Endothelial cell of umbilical vein (primary cell): Measurements from ENCODE around the gene DGKD. TPM values are rescaled to one million over a fixed set of nuclear protein-coding genes. Genes with fewer than 3 reads are reported as not detected.

Source experiments
- BruUV-seq: library from RNA; stranded (reverse); fragments of 400-500 nt; replicated peaks from 2 replicates; lab custom pipeline; 2021; lab: Mats Ljungman, UMichigan
- CTCF ChIA-PET: fragments of 300-600, 350-600 bp; sonication (Branson Sonifier 250); formaldehyde crosslinking; loops from one replicate; lab custom pipeline; 2021; ENCODE audit warnings: antibody characterized with exemption, inconsistent platforms; lab: Charles Lee
- POLR2A ChIA-PET: fragments of 300-600, 350-600 bp; sonication (Branson Sonifier 250); formaldehyde crosslinking; loops from one replicate; lab custom pipeline; 2021; ENCODE audit warnings: antibody characterized with exemption, inconsistent platforms; lab: Charles Lee
- DNase-seq: peaks from one replicate; pipeline ENCODE4 v3.0.0-alpha.2; 2011; ENCODE audit warnings: low read depth, low spot score
- FAIRE-seq: peaks from 2 replicates; lab custom pipeline; 2011; peaks lifted over from hg19 to GRCh38; lab: Jason Lieb, UNC
- H2AFZ ChIP-seq: 2 replicates; pipeline ENCODE4 v1.6.0; 2012; ENCODE audit warnings: low read depth, low read length, control low read depth, inconsistent platforms
- H3K27ac ChIP-seq: 2 replicates; pipeline ENCODE4 v1.5.1; 2011; ENCODE audit warnings: low read depth, mild to moderate bottlenecking, control low read depth, low read length, moderate library complexity; ENCODE audit not compliant: insufficient read depth
- H3K27me3 ChIP-seq, 2 experiments: 2 replicates each; pipeline versions ENCODE4 v1.6.0 to v1.6.1; 2011; ENCODE audit warnings: low read length in 2 of 2, mixed read lengths in 1 of 2; ENCODE audit not compliant: control insufficient read depth in 2 of 2, insufficient read depth in 2 of 2
- H3K36me3 ChIP-seq, 2 experiments: 2 replicates in 1 of 2; 3 replicates in 1 of 2; pipeline ENCODE4 v1.5.1; 2011; ENCODE audit warnings: low read length in 2 of 2, mild to moderate bottlenecking in 1 of 2, moderate library complexity in 1 of 2; ENCODE audit not compliant: control insufficient read depth in 2 of 2, insufficient read depth in 2 of 2; ENCODE audit errors: extremely low read depth in 1 of 2
- H3K4me1 ChIP-seq: 3 replicates; pipeline ENCODE4 v1.5.1; 2011; ENCODE audit warnings: mild to moderate bottlenecking, low read length; ENCODE audit not compliant: control insufficient read depth, insufficient read depth; ENCODE audit errors: extremely low read depth
- H3K4me2 ChIP-seq: 2 replicates; pipeline ENCODE4 v1.6.1; 2011; ENCODE audit warnings: low read length, control low read depth, mixed read lengths; ENCODE audit not compliant: insufficient read depth
- H3K4me3 ChIP-seq, 3 experiments: fragments of 200-600 bp in 1 of 3; sonication (generic), shearing (Covaris generic) in 1 of 3; replicated peaks in 1 of 3; 2 replicates each; pipeline ENCODE4 v1.5.1; 2011 to 2016; ENCODE audit warnings: control low read depth in 3 of 3, low read length in 3 of 3, mild to moderate bottlenecking in 2 of 3, inconsistent platforms in 1 of 3, low read depth in 1 of 3, moderate library complexity in 1 of 3; ENCODE audit not compliant: insufficient read depth in 1 of 3
- H3K79me2 ChIP-seq: 2 replicates; pipeline ENCODE4 v1.6.0; 2012; ENCODE audit warnings: low read length, inconsistent platforms; ENCODE audit not compliant: control insufficient read depth, insufficient read depth
- H3K9ac ChIP-seq: replicated peaks from 2 replicates; pipeline ENCODE3; 2011; ENCODE audit warnings: low read length, control low read depth; ENCODE audit not compliant: insufficient read depth; ENCODE audit errors: extremely low read depth
- H3K9me1 ChIP-seq: replicated peaks from 3 replicates; pipeline ENCODE4 v1.6.0; 2011; ENCODE audit warnings: mild to moderate bottlenecking, low read length; ENCODE audit not compliant: control insufficient read depth, insufficient read depth; ENCODE audit errors: extremely low read depth
- H3K9me3 ChIP-seq: replicated peaks from 2 replicates; pipeline ENCODE4 v1.5.1; 2012; ENCODE audit warnings: low read length, inconsistent platforms; ENCODE audit not compliant: control insufficient read depth, insufficient read depth
- H4K20me1 ChIP-seq: replicated peaks from 2 replicates; pipeline ENCODE3; 2011; ENCODE audit warnings: mild to moderate bottlenecking, low read length; ENCODE audit not compliant: control insufficient read depth, insufficient read depth; ENCODE audit errors: extremely low read depth
- CTCF ChIP-seq, 2 donors: IDR thresholded peaks; 1 replicate in 1 of 2; 2 replicates in 1 of 2; pipeline ENCODE4 v1.5.1; 2011; ENCODE audit warnings: low read length in 2 of 2, mild to moderate bottlenecking in 2 of 2, moderate library complexity in 2 of 2, control low read depth in 1 of 2, inconsistent platforms in 1 of 2, low read depth in 1 of 2; ENCODE audit not compliant: insufficient read depth in 1 of 2; ENCODE audit errors: extremely low read depth in 1 of 2
- EZH2 ChIP-seq: IDR thresholded peaks from 2 replicates; pipeline ENCODE4 v1.6.1; 2012; ENCODE audit warnings: borderline replicate concordance, low read depth, mild to moderate bottlenecking, moderate library complexity, low read length, inconsistent platforms; ENCODE audit not compliant: severe bottlenecking
- FOS ChIP-seq: IDR thresholded peaks from 2 replicates; pipeline ENCODE4 v1.6.1; 2011; ENCODE audit warnings: mild to moderate bottlenecking, low read length, moderate library complexity, borderline replicate concordance; ENCODE audit not compliant: insufficient read depth
- GATA2 ChIP-seq: IDR thresholded peaks from 2 replicates; pipeline ENCODE4 v1.7.0; 2011; ENCODE audit warnings: low read depth, mild to moderate bottlenecking, moderate library complexity, mixed read lengths, low read length; ENCODE audit not compliant: insufficient read length, insufficient read depth
- JUN ChIP-seq: IDR thresholded peaks from 2 replicates; pipeline ENCODE4 v1.6.1; 2011; ENCODE audit warnings: borderline replicate concordance, low read depth; ENCODE audit not compliant: insufficient read length, insufficient read depth
- MAX ChIP-seq: IDR thresholded peaks from 2 replicates; pipeline ENCODE4 v1.6.1; 2011; ENCODE audit not compliant: insufficient read depth, insufficient read length
- MYC ChIP-seq: IDR thresholded peaks from one replicate; pipeline ENCODE4 v1.6.1; 2011; ENCODE audit warnings: mild to moderate bottlenecking, low read depth, low read length
- POLR2A ChIP-seq: IDR thresholded peaks from 2 replicates; pipeline ENCODE4 v1.6.1; 2012; ENCODE audit warnings: low read depth, mild to moderate bottlenecking, control low read depth, low read length
- POLR2AphosphoS5 ChIP-seq: IDR thresholded peaks from 2 replicates; pipeline ENCODE4 v1.6.1; 2012; ENCODE audit warnings: low read depth, mild to moderate bottlenecking, control low read depth, low read length, moderate library complexity; ENCODE audit not compliant: insufficient read depth
- dilution Hi-C: fragments of 300-500 bp; cut with MboI; formaldehyde crosslinking; loops from one replicate; pipeline ENCODE4 v1.15.0; 2019; ENCODE audit warnings: low sequenced_read_pairs; ENCODE audit not compliant: extremely low pct_ligation_motif_present
- intact Hi-C: fragments of 100-400 bp; cut with micrococcal nuclease; formaldehyde crosslinking; loops from one replicate; pipeline ENCODE4 v1.10.0; 2022
- polyA plus RNA-seq, 4 experiments: library from polyadenylated mRNA; depleted of rRNA in 3 of 4; stranded (reverse) in 3 of 4; unstranded in 1 of 4; fragments of >200 nt; gene quantifications; 2 replicates each; pipeline versions ENCODE4 v1.2.1 to v1.2.3, GENCODE V29; 2011 to 2012; ENCODE audit warnings: missing spikeins in 1 of 4
- total RNA-seq: library from RNA; stranded (reverse); gene quantifications from 2 replicates; pipeline ENCODE4 v1.2.3, GENCODE V29; 2021

The DGKD gene
- total and polyA plus RNA-seq, 2 donors (not counting 3 experiments of a cell fraction or from before 2014, with no cell fraction given) = 10.8 to 36.6 TPM

- Histone ChIP-seq H3K9me3 (no peaks in the 10 kb centered on the region), H3K4me2 (peak overlapping the region; percentile 81), H3K4me1 (peaks cover 49% of the 10 kb centered on the region), H3K27me3 (no peaks in the 10 kb centered on the region), H3K79me2 (peaks cover 3% of the 10 kb centered on the region), H3K9me1 (no peaks in the 10 kb centered on the region), H3K27ac (peak overlapping the region; percentile 89), H4K20me1 (no peaks in the 10 kb centered on the region), H3K4me3 (no peak overlapping the region), H3K9ac (peak overlapping the region; percentile 37), H2AFZ (no peak overlapping the region), H3K36me3 (no peaks in the 10 kb centered on the region)
- ChIA-PET CTCF (interaction anchor here (0.9 to 9.1 kb wide), 5 partner anchors 11 to 31 kb away, joined by 3 to 73 read pairs (median 6); no protein-coding TSS in a partner anchor), POLR2A (no interaction called here)
- no peak for TF ChIP-seq POLR2AphosphoS5
- TF ChIP-seq MAX = no peak
- no peak for TF ChIP-seq JUN
- no peak for TF ChIP-seq EZH2
- no peak for TF ChIP-seq POLR2A
- no peak for TF ChIP-seq MYC
- TF ChIP-seq FOS = no peak
- no peak for TF ChIP-seq CTCF (IDR thresholded peaks at IDR 0.05; ENCODE audit: extremely low read depth in 1 of 2, insufficient read depth in 1 of 2, low read depth in 1 of 2, low read length in 2 of 2)
- no peak for TF ChIP-seq GATA2
- BruUV-seq = TSS peak; percentile 95
- DNase-seq (peak; percentile 30), FAIRE-seq (no peak)
- intact Hi-C loops (loop anchor here (10.0 kb wide), 1 partner anchor 333 kb away; no protein-coding TSS in a partner anchor), dilution Hi-C loops (no loop called here)
Observed at GRCh38 chr2:233418052-233418760, 63.9 kb downstream of the DGKD start.
